GM12878 (cell line): ENCODE results near the gene SNCA. TPM values are rescaled to one million over a fixed set of nuclear protein-coding genes. Genes with fewer than 3 reads are reported as not detected.

ENCODE experiments used
- ATAC-seq: fragments of 200-7000 bp; cut with Tn5 transposase; 3 replicates; pipeline ENCODE4 v1.9.1; 2020; ENCODE audit warnings: mild to moderate bottlenecking, moderate library complexity
- BruUV-seq: library from RNA; stranded (reverse); fragments of 400-500 nt; replicated peaks from 2 replicates; lab custom pipeline; 2021; lab: Mats Ljungman, UMichigan
- CTCF ChIA-PET: fragments of 300-600 bp; sonication (Branson Sonifier 250); formaldehyde crosslinking; extraction: SDS; loops from one replicate; lab custom pipeline; 2021; ENCODE audit warnings: inconsistent platforms; lab: Yijun Ruan, JAX
- POLR2A ChIA-PET: fragments of 350-600 bp; formaldehyde crosslinking; extraction: SDS; loops from one replicate; lab custom pipeline; 2021; ENCODE audit warnings: inconsistent platforms; lab: Charles Lee
- RAD21 ChIA-PET: fragments of 300-600 bp; sonication (Branson Sonifier 250); formaldehyde crosslinking; loops from one replicate; lab custom pipeline; 2023; ENCODE audit warnings: antibody characterized with exemption; ENCODE audit not compliant: unreplicated experiment; lab: Charles Lee
- SMC1A ChIA-PET: fragments of 300-600 bp; sonication (Branson Sonifier 250); formaldehyde crosslinking; loops from one replicate; lab custom pipeline; 2023; ENCODE audit not compliant: unreplicated experiment, uncharacterized antibody; lab: Charles Lee
- DNase-seq: peaks from one replicate; pipeline ENCODE4 v3.0.0-alpha.2; 2011; ENCODE audit warnings: low read depth, low spot score
- FAIRE-seq: peaks from 3 replicates; lab custom pipeline; 2011; peaks lifted over from hg19 to GRCh38; lab: Jason Lieb, UNC
- H2AFZ ChIP-seq: 2 replicates; pipeline ENCODE4 v1.6.0; 2011; ENCODE audit warnings: low read depth, low read length, control low read depth; ENCODE audit not compliant: control insufficient read depth
- H3K27ac ChIP-seq: 2 replicates; pipeline ENCODE4 v1.5.1; 2011; ENCODE audit warnings: control low read depth; ENCODE audit not compliant: control insufficient read depth, insufficient read depth
- H3K27me3 ChIP-seq, 2 experiments: replicated peaks in 1 of 2; 2 replicates each; pipeline versions ENCODE4 v1.6.0 to v1.6.1; 2011; ENCODE audit warnings: low read length in 1 of 2; ENCODE audit not compliant: control insufficient read depth in 2 of 2, insufficient read depth in 2 of 2
- H3K36me3 ChIP-seq, 2 experiments: 2 replicates each; pipeline ENCODE4 v1.5.1; 2011; ENCODE audit warnings: low read length in 1 of 2; ENCODE audit not compliant: control insufficient read depth in 2 of 2, insufficient read depth in 2 of 2
- H3K4me1 ChIP-seq: 2 replicates; pipeline ENCODE4 v1.6.1; 2011; ENCODE audit warnings: mild to moderate bottlenecking, low read length, moderate library complexity, mixed read lengths; ENCODE audit not compliant: control insufficient read depth, insufficient read depth
- H3K4me2 ChIP-seq: 2 replicates; pipeline ENCODE4 v1.6.0; 2011; ENCODE audit warnings: control low read depth; ENCODE audit not compliant: control insufficient read depth, insufficient read depth
- H3K4me3 ChIP-seq: fragments of 200-600 bp; sonication (generic); 2 replicates; pipeline ENCODE4 v1.5.1; 2016
- H3K79me2 ChIP-seq: 2 replicates; pipeline ENCODE4 v1.6.0; 2011; ENCODE audit warnings: low read length; ENCODE audit not compliant: control insufficient read depth, insufficient read depth
- H3K9ac ChIP-seq: 2 replicates; pipeline ENCODE4 v1.8.0; 2011; ENCODE audit warnings: low read length, control low read depth, mixed read lengths; ENCODE audit not compliant: control insufficient read depth, insufficient read depth
- H3K9me3 ChIP-seq: replicated peaks from 3 replicates; pipeline ENCODE4 v1.5.1; 2011; ENCODE audit warnings: mild to moderate bottlenecking, low read length; ENCODE audit not compliant: control insufficient read depth, insufficient read depth
- H4K20me1 ChIP-seq: 2 replicates; pipeline ENCODE4 v1.6.0; 2011; ENCODE audit not compliant: control insufficient read depth, insufficient read depth
- ATF3 ChIP-seq: IDR thresholded peaks from 2 replicates; pipeline ENCODE4 v1.6.1; 2011; ENCODE audit warnings: low read depth, mild to moderate bottlenecking, low read length, moderate library complexity, borderline replicate concordance; ENCODE audit errors: extremely low read depth
- BRCA1 ChIP-seq: IDR thresholded peaks from 2 replicates; pipeline ENCODE4 v1.6.1; 2011; ENCODE audit warnings: low read depth, low read length, improper control_type of control experiment
- CHD2 ChIP-seq: IDR thresholded peaks from 2 replicates; pipeline ENCODE4 v1.6.1; 2011; ENCODE audit warnings: low read depth, low read length, improper control_type of control experiment, borderline replicate concordance
- IKZF1 ChIP-seq: fragments of 450-650 bp; conservative IDR thresholded peaks from 2 replicates; pipeline ENCODE4 v1.6.1; 2017; ENCODE audit warnings: antibody characterized with exemption, mild to moderate bottlenecking
- KLF5 ChIP-seq: fragments of 450-650 bp; IDR thresholded peaks from 2 replicates; pipeline ENCODE4 v1.6.1; 2014; ENCODE audit warnings: mild to moderate bottlenecking; ENCODE audit not compliant: partially characterized antibody
- LARP7 ChIP-seq: fragments of 450-650 bp; IDR thresholded peaks from 2 replicates; pipeline ENCODE4 v1.6.1; 2017; ENCODE audit warnings: mild to moderate bottlenecking
- USF1 ChIP-seq: IDR thresholded peaks from 2 replicates; pipeline ENCODE4 v1.6.1; 2011; ENCODE audit warnings: borderline replicate concordance, low read depth, mild to moderate bottlenecking, moderate library complexity, mixed read lengths, low read length; ENCODE audit not compliant: insufficient read depth; ENCODE audit errors: extremely low read length
- ZBTB33 ChIP-seq: fragments of 450-650 bp; IDR thresholded peaks from 2 replicates; pipeline ENCODE4 v1.6.1; 2017; ENCODE audit warnings: mild to moderate bottlenecking
- ZNF274 ChIP-seq: IDR thresholded peaks from one replicate; pipeline ENCODE4 v1.8.0; 2011; ENCODE audit not compliant: insufficient read length, insufficient read depth
- ZSCAN29 ChIP-seq: fragments of 450-650 bp; IDR thresholded peaks from 2 replicates; pipeline ENCODE4 v1.6.1; 2017; ENCODE audit warnings: mild to moderate bottlenecking, moderate library complexity
- WGBS: methylation state at CpG from one replicate; pipeline ENCODE4 v1.1.6; 2016; ENCODE audit warnings: low lambda C conversion rate; ENCODE audit not compliant: insufficient replicate concordance, insufficient coverage; ENCODE audit errors: missing lambda C conversion rate; 5-methylcytosine and 5-hydroxymethylcytosine counted together
- in situ Hi-C: fragments of 300-500 bp; cut with MboI; formaldehyde crosslinking; loops from 9 replicates; pipeline ENCODE4 v1.14.3; 2018; ENCODE audit warnings: mixed read lengths
- intact Hi-C: fragments of 100-400 bp; cut with micrococcal nuclease; formaldehyde crosslinking; loops from one replicate; pipeline ENCODE4 v1.14.2; 2022; ENCODE audit not compliant: unreplicated experiment
- polyA plus RNA-seq, 11 experiments: library from polyadenylated mRNA; depleted of rRNA in 4 of 11; unstranded in 6 of 11; stranded (reverse) in 5 of 11; fragments of >200 nt; fragmentation: Nextera tagmentation in 4 of 11; fragmentation: Illumina TruSeq in 1 of 11; extraction: Ambion mirVana in 4 of 11; extraction: Trizol in 1 of 11; gene quantifications; 1 replicate in 1 of 11; 2 replicates in 10 of 11; pipeline versions ENCODE4 v1.2.1 to v1.2.3, GENCODE V29; 2011 to 2016; ENCODE audit warnings: inconsistent platforms in 2 of 11, missing spikeins in 2 of 11, low read depth in 1 of 11
- total RNA-seq, 4 experiments: library from RNA; depleted of rRNA in 3 of 4; stranded (reverse); fragments of >200 nt in 3 of 4; fragmentation: Illumina TruSeq in 1 of 4; extraction: Trizol in 1 of 4; gene quantifications; 2 replicates each; pipeline versions ENCODE4 v1.2.1 to v1.2.3, GENCODE V29; 2013 to 2021

Gene SNCA
- total and polyA plus RNA-seq, 10 of the 15 experiments (the other 5 are each of a cell fraction or from before 2014, with no cell fraction given), result 0.22 TPM; not detected in 9

GRCh38 chr4:89803915-89804314 lies 33.0 kb downstream of the SNCA start (continued):
- TF ChIP-seq ATF3 (no peak), ZSCAN29 (no peak)

- no peak for DNase-seq
- no peak for ATAC-seq
- in situ Hi-C loops (no loop called here), intact Hi-C loops (no loop called here)
- no peak for TF ChIP-seq BRCA1
- TF ChIP-seq CHD2, result no peak
- TF ChIP-seq ZBTB33, result no peak
- TF ChIP-seq LARP7, result no peak
- TF ChIP-seq IKZF1, result no peak
- TF ChIP-seq ZNF274, result no peak
- no peak for TF ChIP-seq KLF5
- TF ChIP-seq USF1, result no peak
- WGBS, result 48% methylated on average over 1 of the region's 1 CpG
- no peaks in the 10 kb centered on the region for H3K36me3 ChIP-seq
- no peak overlapping the region for H3K27ac ChIP-seq
- H3K4me3 ChIP-seq, result no peak overlapping the region
- CTCF ChIA-PET, result no interaction called here
- SMC1A ChIA-PET, result no interaction called here
- H3K27me3 ChIP-seq, result no peaks in the 10 kb centered on the region
- no peaks in the 10 kb centered on the region for H4K20me1 ChIP-seq
- H3K9me3 ChIP-seq, result no peaks in the 10 kb centered on the region
- no peak for FAIRE-seq
- no peak overlapping the region for H3K4me2 ChIP-seq
- H3K79me2 ChIP-seq, result no peaks in the 10 kb centered on the region
- no peak overlapping the region for H2AFZ ChIP-seq
- H3K9ac ChIP-seq, result no peak overlapping the region
- POLR2A ChIA-PET, result interaction anchor here (0.6 kb wide), 1 partner anchor 1154 kb away, joined by 4 read pairs; no protein-coding TSS in a partner anchor
- RAD21 ChIA-PET, result no interaction called here
- H3K4me1 ChIP-seq, result no peaks in the 10 kb centered on the region
- no TSS peak for BruUV-seq
These were observed 33.9 kb downstream of the SNCA start for GRCh38 chr4:89803036-89803435.
